T-helper 17 cell (primary cell): ENCODE results near the gene PTPRM. TPM values are rescaled to one million over a fixed set of nuclear protein-coding genes. Genes with fewer than 3 reads are reported as not detected.

Experiments used
- ATAC-seq: fragments of 150-1000 bp; cut with Tn5 transposase; 2 replicates; pipeline ENCODE4 v1.10.0; 2021; ENCODE audit warnings: mild to moderate bottlenecking, moderate library complexity
- DNase-seq, 3 donors: peaks; one replicate each; pipeline versions ENCODE4 v3.0.0 to v3.0.0-alpha.2; 2020 to 2021
- H3K9me3 ChIP-seq: one replicate; pipeline ENCODE4 v1.7.0; 2013; ENCODE audit warnings: low read length, mild to moderate bottlenecking; ENCODE audit not compliant: control insufficient read depth, poor library complexity, severe bottlenecking
- H3K27ac Mint-ChIP-seq: one replicate; pipeline ENCODE4 v1.8.0; 2022; ENCODE audit warnings: mild to moderate bottlenecking, moderate library complexity, mixed read lengths
- H3K27me3 Mint-ChIP-seq: one replicate; pipeline ENCODE4 v1.8.0; 2022; ENCODE audit warnings: mixed read lengths
- H3K36me3 Mint-ChIP-seq: one replicate; pipeline ENCODE4 v1.8.0; 2022; ENCODE audit warnings: low read depth, mixed read lengths
- H3K4me1 Mint-ChIP-seq: one replicate; pipeline ENCODE4 v1.8.0; 2022; ENCODE audit warnings: mild to moderate bottlenecking, mixed read lengths
- H3K4me3 Mint-ChIP-seq: one replicate; pipeline ENCODE4 v1.8.0; 2022; ENCODE audit warnings: mild to moderate bottlenecking, moderate library complexity, mixed read lengths
- total RNA-seq, 4 donors: library from RNA in 2 of 4; stranded (reverse) in 2 of 4; gene quantifications; one replicate each; pipeline ENCODE4 v1.2.3 and lab custom pipeline; 2022 to 2026

The PTPRM gene
- total RNA-seq, 2 donors from 2014 or later = 25.6 to 44.8 TPM

DNA sequence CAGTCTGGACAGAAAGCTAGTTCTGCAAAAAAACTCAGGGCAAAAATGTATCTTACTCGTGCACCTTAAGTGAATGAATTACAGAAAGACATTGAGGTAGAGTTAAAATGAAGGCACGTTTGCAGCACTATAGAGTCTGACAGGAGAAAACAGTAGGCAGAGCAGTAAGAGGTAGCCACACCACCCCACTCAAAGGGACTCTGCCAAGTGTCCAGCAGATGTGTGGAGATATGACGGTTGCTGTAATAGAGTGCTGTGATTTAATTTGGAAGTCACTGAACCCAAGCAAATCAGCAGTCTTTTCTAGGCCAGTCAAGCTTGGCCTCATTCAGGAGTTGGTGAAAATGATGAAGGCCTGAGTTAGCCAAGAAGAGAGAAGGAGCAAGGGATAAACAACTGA lies 464.4 kb downstream of the PTPRM start:
- no peak overlapping the region for H3K4me3 Mint-ChIP-seq
- H3K36me3 Mint-ChIP-seq = no peaks in the 10 kb centered on the region
- DNase-seq (no peak), ATAC-seq (no peak)
- no peaks in the 10 kb centered on the region for H3K27me3 Mint-ChIP-seq
- H3K4me1 Mint-ChIP-seq = no peaks in the 10 kb centered on the region
- no peaks in the 10 kb centered on the region for H3K9me3 ChIP-seq
- H3K27ac Mint-ChIP-seq = no peak overlapping the region

DNA sequence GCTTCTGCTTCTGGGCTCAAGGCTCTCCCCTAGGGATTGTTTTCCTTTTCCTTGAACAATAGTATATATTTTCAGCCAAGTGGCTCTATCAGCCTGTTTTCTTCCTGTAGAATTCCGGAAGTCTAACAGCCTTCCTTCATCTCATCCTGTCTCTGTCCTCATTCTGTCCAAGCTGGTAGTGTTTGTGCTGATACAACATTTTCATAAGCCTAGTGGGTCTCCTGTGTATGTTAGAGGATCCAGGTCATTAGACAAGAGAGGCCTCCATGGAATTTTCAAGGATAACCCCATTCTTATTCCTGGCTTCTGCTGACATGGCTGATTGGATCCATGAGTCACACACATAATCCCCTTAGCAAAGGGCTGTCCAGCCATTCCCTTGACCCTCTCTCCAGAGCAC lies 467.6 kb downstream of the PTPRM start:
- H3K9me3 ChIP-seq = no peaks in the 10 kb centered on the region
- H3K4me1 Mint-ChIP-seq = no peaks in the 10 kb centered on the region
- H3K27ac Mint-ChIP-seq = no peak overlapping the region
- H3K36me3 Mint-ChIP-seq = no peaks in the 10 kb centered on the region
- no peak overlapping the region for H3K4me3 Mint-ChIP-seq
- no peaks in the 10 kb centered on the region for H3K27me3 Mint-ChIP-seq
- ATAC-seq = no peak
- no peak for DNase-seq

DNA sequence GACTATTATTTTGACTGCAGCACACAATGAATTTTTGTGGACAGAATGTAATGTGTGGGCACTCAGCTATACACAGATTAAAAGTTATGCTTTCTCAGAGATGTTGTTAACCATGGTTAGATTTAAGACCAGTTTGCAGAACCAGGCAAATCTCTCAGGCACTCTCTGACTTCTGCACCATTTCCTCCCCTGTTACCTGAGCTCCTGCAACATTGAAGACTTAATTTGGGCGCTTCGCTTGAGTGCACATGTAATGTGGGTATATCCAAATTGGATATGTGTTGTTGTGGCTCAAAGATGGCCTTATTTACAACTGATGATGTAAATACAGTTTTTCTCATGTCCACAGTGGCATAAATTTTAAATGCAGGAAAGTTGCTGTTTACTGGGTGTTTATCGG lies 469.4 kb downstream of the PTPRM start:
- ATAC-seq (no peak), DNase-seq (no peak)
- H3K4me3 Mint-ChIP-seq = no peak overlapping the region
- no peak overlapping the region for H3K27ac Mint-ChIP-seq
- no peaks in the 10 kb centered on the region for H3K27me3 Mint-ChIP-seq
- no peaks in the 10 kb centered on the region for H3K36me3 Mint-ChIP-seq
- H3K9me3 ChIP-seq = no peaks in the 10 kb centered on the region
- no peaks in the 10 kb centered on the region for H3K4me1 Mint-ChIP-seq

DNA sequence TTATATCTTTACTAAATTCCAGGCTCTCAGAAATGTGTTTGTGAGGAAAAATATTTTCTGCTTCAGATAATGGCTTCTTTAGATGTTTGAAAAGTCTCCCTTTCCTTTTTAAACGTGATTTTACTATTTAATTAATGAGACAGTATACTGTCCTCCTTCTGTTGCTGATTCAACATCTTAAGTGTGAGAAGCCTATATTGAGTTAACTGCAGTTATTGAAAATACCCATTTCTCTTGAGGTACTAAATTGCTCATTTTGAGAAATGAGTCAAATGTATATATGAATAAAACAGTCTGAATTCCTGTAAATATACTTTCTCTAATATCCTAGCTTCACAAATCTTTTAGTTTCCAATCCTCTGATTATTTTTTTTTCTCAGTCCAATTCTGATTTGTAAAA lies 470.2 kb downstream of the PTPRM start:
- H3K9me3 ChIP-seq = no peaks in the 10 kb centered on the region
- ATAC-seq (no peak), DNase-seq (no peak)
- Mint-ChIP-seq H3K27me3 (no peaks in the 10 kb centered on the region), H3K27ac (no peak overlapping the region), H3K36me3 (no peaks in the 10 kb centered on the region), H3K4me1 (no peaks in the 10 kb centered on the region), H3K4me3 (no peak overlapping the region)

DNA sequence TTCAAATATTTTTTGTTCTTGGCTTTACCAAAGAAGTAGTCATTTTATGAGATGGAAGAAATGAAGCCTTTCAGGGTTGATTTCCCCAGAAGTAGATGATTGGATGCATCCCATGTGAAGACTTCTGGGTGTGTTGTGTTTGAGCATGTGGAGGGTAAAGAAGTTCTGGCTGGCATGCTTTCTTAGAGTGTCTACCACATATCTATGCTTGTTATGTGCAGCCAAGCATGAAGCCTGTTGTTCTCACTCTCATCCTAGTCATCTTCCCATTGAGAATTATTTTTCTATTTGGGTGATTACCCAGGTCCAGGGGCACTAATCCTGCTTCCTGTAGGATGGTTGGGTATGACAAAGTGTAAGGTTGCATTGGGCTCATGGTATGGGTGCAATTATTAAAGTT lies 472.9 kb downstream of the PTPRM start:
- ATAC-seq = no peak
- Mint-ChIP-seq H3K27ac (no peak overlapping the region), H3K4me1 (no peaks in the 10 kb centered on the region), H3K27me3 (no peaks in the 10 kb centered on the region), H3K4me3 (no peak overlapping the region), H3K36me3 (no peaks in the 10 kb centered on the region)
- no peak for DNase-seq
- no peaks in the 10 kb centered on the region for H3K9me3 ChIP-seq

DNA sequence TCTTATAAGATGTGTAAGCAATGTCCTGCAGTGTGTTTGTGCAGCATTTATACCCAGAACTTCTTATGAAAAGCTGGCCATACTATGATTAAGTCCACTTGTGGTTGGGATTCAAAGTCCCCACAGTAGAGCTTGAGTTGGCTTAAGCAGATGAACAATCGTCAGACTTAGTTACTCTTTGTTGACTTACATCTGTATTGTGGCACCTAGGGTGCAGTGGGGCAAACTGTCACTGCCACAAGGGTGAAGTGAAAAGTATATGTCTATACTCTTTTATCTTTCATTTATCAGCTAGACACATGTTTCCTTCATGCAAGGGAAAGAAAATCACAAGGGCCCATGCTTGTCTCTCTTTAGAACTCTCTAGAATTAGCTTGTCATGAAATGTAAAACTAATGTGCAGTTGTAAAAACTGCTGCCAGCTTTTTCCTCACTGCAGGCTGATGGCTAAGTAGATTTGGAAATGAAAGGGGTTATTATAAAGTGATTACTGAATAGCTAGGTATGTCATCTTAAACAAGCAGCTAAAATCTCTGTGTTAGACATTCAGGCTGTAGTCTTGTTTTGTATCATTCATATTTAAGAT lies 474.5 kb downstream of the PTPRM start:
- Mint-ChIP-seq H3K4me3 (no peak overlapping the region), H3K27ac (no peak overlapping the region), H3K36me3 (no peaks in the 10 kb centered on the region), H3K4me1 (no peaks in the 10 kb centered on the region), H3K27me3 (no peaks in the 10 kb centered on the region)
- no peak for ATAC-seq
- H3K9me3 ChIP-seq = no peaks in the 10 kb centered on the region
- no peak for DNase-seq

DNA sequence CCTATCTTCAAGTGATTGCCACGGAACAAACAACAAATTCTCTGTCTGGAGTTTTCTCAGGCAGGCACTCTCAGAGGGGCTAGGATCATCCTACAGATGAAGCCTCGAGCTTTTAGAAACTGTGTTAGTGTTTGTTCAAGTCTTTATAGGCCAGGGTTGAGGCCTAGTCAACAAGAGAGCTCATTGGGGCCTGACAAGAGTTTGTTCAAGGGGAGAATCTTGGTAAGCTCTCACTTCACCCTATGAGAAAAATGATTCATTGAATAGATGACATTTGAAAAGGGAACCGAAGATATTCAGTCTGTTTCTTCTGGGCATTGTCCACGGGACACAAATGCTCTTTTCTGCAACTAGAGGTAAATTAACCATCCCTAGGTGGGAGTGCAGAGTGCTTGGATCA lies 476.9 kb downstream of the PTPRM start:
- H3K4me1 Mint-ChIP-seq = no peaks in the 10 kb centered on the region
- no peaks in the 10 kb centered on the region for H3K9me3 ChIP-seq
- no peaks in the 10 kb centered on the region for H3K36me3 Mint-ChIP-seq
- DNase-seq = no peak
- no peak for ATAC-seq
- H3K27me3 Mint-ChIP-seq = no peaks in the 10 kb centered on the region
- H3K27ac Mint-ChIP-seq = peak overlapping the region; percentile 37
- H3K4me3 Mint-ChIP-seq = no peak overlapping the region

DNA sequence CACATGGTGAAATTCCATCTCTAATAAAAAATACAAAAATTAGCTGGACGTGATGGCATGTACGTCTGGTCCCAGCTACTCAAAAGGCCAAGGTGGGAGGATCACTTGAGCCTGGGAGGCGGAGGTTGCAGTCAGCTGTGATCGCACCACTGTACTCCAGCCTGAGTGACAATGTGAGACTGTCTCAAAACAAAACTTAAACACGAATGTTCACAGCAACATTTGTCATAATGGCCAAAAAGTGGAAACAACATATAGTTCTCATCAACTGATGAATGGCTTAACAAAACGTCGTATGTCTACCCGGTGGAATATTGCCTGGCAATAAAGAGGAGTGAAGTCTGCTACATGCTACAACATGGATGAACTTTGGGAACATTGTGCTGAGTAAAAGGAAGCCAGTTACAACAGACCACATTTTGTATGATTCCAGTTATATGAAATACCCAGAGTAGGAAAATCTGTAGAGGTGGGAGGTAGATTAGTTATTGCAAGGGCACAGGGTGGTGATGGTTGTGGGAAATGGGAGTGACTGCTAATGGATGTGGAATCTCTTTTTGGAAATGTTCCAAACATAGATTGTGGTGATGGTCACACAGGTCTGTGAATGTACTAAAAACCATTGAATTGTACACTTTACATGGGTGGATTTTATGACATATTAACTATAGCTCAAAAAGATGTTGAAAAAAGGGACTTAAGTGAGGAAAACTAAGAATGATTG lies 478.2 kb downstream of the PTPRM start:
- peaks cover 4% of the 10 kb centered on the region for H3K4me1 Mint-ChIP-seq
- no peaks in the 10 kb centered on the region for H3K36me3 Mint-ChIP-seq
- DNase-seq (no peak), ATAC-seq (no peak)
- H3K9me3 ChIP-seq = no peaks in the 10 kb centered on the region
- H3K27me3 Mint-ChIP-seq = no peaks in the 10 kb centered on the region
- H3K4me3 Mint-ChIP-seq = no peak overlapping the region
- H3K27ac Mint-ChIP-seq = no peak overlapping the region

DNA sequence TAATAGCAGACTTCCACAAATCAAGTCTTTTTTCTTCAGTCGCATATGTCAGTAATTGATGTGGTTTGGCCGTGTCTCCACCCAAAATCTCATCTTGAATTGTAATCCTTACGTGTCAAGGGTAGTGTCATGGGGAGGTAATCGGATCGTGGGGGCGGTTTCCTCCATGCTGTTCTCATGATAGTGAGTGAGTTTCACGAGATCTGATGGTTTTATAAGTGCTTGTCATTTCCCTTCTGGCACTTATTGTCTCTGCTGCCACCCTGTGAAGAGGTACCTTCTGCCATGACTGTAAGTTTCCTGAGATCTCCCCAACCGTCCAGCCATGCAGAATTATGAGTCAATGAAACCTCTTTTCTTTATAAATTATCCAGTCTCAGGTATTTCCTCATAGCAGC lies 478.8 kb downstream of the PTPRM start:
- H3K27me3 Mint-ChIP-seq = no peaks in the 10 kb centered on the region
- ATAC-seq (peak; percentile 78), DNase-seq (peak in 1 of 3 donors; percentile 11)
- H3K27ac Mint-ChIP-seq = no peak overlapping the region
- no peak overlapping the region for H3K4me3 Mint-ChIP-seq
- H3K9me3 ChIP-seq = no peaks in the 10 kb centered on the region
- no peaks in the 10 kb centered on the region for H3K36me3 Mint-ChIP-seq
- peaks cover 4% of the 10 kb centered on the region for H3K4me1 Mint-ChIP-seq

DNA sequence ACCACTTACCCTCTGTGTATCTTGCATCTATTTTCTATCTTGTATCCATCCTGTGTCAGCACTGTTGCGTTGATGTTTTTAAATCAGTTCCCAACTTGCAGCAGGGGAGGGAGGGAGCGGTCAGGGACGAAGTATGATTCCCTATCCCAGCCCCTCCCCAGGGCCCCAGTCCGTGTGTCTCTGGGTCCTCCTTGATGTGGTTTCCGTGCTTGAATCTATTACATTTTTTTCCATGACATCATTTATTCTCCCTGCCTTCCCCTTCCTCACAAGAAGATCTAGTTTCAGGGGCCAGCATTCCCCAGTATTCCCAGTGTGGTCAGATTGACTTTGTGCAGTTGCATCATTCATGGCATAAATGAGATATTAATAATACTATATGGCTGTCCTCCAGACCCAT lies 479.3 kb downstream of the PTPRM start:
- no peak for DNase-seq
- H3K9me3 ChIP-seq = no peaks in the 10 kb centered on the region
- Mint-ChIP-seq H3K27ac (no peak overlapping the region), H3K36me3 (no peaks in the 10 kb centered on the region), H3K4me1 (peaks cover 6% of the 10 kb centered on the region), H3K4me3 (no peak overlapping the region), H3K27me3 (no peaks in the 10 kb centered on the region)
- no peak for ATAC-seq

DNA sequence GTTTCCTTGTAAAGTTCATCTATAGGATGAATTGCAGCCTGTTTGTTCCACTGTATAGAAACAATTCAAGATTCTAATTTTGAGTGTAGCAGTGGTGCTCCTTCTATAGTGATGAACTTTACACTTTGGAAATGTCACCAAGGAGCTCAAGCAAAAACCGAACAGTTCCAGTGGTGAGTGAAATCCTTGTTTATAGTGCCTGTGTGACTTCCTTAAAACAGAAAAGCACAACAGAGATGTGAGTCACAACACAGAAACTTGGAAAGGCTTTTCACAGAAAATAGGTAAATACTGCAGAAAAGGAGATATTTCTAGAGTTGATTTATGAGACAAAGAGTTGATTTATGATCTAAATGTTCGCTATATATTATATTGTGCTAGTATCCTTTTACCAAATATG lies 482.0 kb downstream of the PTPRM start:
- H3K4me3 Mint-ChIP-seq = no peak overlapping the region
- H3K27me3 Mint-ChIP-seq = no peaks in the 10 kb centered on the region
- no peak for ATAC-seq
- peaks cover 6% of the 10 kb centered on the region for H3K4me1 Mint-ChIP-seq
- DNase-seq = no peak
- no peak overlapping the region for H3K27ac Mint-ChIP-seq
- no peaks in the 10 kb centered on the region for H3K36me3 Mint-ChIP-seq
- no peaks in the 10 kb centered on the region for H3K9me3 ChIP-seq

DNA sequence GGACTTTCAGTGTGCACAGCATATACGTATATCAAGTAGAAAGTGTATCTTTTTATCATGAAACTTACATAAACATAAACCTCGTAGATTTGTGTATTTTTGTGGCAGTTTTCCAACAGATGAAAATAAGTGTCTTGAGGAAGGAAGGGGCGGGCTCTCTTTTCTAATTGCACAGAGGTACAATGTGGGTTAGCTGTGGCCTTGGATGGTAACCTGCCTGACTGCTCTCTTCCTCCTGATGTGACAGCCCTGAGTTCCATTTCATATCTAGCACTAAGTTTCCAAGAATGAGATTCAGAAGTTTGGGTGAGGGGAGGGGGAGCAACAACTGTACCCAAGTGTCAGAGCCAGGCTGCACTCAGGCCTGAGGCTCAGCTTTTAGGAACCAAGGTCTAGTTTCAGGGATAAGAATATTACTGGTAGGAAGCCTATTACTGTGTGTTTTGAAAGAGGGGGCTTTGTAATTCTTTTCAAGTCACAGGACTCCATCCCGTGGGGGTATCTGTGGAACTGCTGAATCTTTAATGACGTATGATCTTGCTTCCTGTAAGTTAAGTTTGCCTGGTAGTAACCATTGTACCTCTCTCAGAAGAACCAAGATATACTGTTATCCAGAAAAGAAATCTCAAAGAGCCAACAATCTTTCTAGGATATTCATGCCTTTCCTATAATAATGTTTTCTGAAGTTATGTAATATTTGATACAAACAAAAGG lies 483.7 kb downstream of the PTPRM start:
- no peaks in the 10 kb centered on the region for H3K9me3 ChIP-seq
- DNase-seq (no peak), ATAC-seq (peak; percentile 49)
- no peaks in the 10 kb centered on the region for H3K36me3 Mint-ChIP-seq
- no peaks in the 10 kb centered on the region for H3K27me3 Mint-ChIP-seq
- H3K4me3 Mint-ChIP-seq = no peak overlapping the region
- H3K27ac Mint-ChIP-seq = peak overlapping the region; percentile 80
- peaks cover 6% of the 10 kb centered on the region for H3K4me1 Mint-ChIP-seq

DNA sequence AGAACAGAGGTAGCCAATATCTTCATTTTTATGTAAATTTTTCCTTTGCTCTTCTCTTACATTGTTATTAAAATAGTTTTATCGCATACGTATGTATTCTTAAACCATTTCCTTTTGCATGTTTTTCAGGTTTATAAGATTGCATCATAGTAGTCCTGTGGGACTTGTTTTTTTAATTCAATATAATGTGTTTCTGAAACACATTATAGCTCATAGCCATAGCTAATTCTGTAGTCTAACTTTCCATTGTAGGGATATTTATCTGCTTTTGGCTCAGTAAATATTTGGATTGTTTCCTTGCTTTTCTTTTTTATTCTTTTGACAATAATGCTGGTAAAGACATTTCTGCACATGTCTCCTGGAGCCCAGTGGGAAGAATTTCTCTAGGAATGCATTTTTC lies 484.3 kb downstream of the PTPRM start:
- Mint-ChIP-seq H3K27me3 (no peaks in the 10 kb centered on the region), H3K36me3 (no peaks in the 10 kb centered on the region), H3K4me3 (no peak overlapping the region), H3K27ac (peak overlapping the region; percentile 80), H3K4me1 (peaks cover 6% of the 10 kb centered on the region)
- H3K9me3 ChIP-seq = no peaks in the 10 kb centered on the region
- DNase-seq (no peak), ATAC-seq (no peak)
